HG03175 (cell line): ENCODE results near the gene PLCB3.

Experiments used
- ATAC-seq: cut with Tn5 transposase; IDR thresholded peaks from one replicate; pipeline ENCODE4 v1.9.1; 2021; ENCODE audit warnings: mild to moderate bottlenecking, moderate library complexity; ENCODE audit not compliant: unreplicated experiment

PLCB3 gene

GRCh38 chr11:64220798-64221197 lies 30.5 kb upstream of the PLCB3 start:
- no peak for ATAC-seq

- ATAC-seq = no peak
Observed at GRCh38 chr11:64222651-64223000, 28.7 kb upstream of the PLCB3 start.

GRCh38 chr11:64223001-64223651 lies 28.2 kb upstream of the PLCB3 start:
- no peak for ATAC-seq

- no peak for ATAC-seq
Observed at GRCh38 chr11:64224151-64224890, 27.0 kb upstream of the PLCB3 start.

GRCh38 chr11:64224891-64225607 lies 26.3 kb upstream of the PLCB3 start:
- no peak for ATAC-seq

GRCh38 chr11:64225608-64226506 lies 25.5 kb upstream of the PLCB3 start, which contains the start of the genes NUDT22 and TRPT1:
TSS of gene NUDT22 (plus strand) at chr11:64226274. CDS start at chr11:64226653, 379 bp downstream.
TSS of gene TRPT1 (minus strand) at chr11:64226186. CDS start at chr11:64225860, 326 bp downstream.
- ATAC-seq = peak; percentile 51

- no peak for ATAC-seq
Observed at GRCh38 chr11:64226507-64227051, 24.8 kb upstream of the PLCB3 start.

- no peak for ATAC-seq
Observed at GRCh38 chr11:64227405-64227956, 23.8 kb upstream of the PLCB3 start.

- ATAC-seq = no peak
Observed at GRCh38 chr11:64229090-64229743, 22.1 kb upstream of the PLCB3 start.

GRCh38 chr11:64229744-64230170 lies 21.6 kb upstream of the PLCB3 start:
- ATAC-seq = no peak

- peak; percentile 61 for ATAC-seq
Observed at GRCh38 chr11:64230171-64230984, 21.0 kb upstream of the PLCB3 start, which contains the start of gene DNAJC4. TSS of gene DNAJC4 (plus strand) at chr11:64230548. CDS start at chr11:64230855, 307 bp downstream.

GRCh38 chr11:64230985-64231365 lies 20.4 kb upstream of the PLCB3 start:
- no peak for ATAC-seq

GRCh38 chr11:64231546-64231945 lies 19.8 kb upstream of the PLCB3 start:
- no peak for ATAC-seq

GRCh38 chr11:64232182-64232966 lies 19.0 kb upstream of the PLCB3 start:
- no peak for ATAC-seq

GRCh38 chr11:64232967-64233315 lies 18.4 kb upstream of the PLCB3 start:
- no peak for ATAC-seq

GRCh38 chr11:64233913-64234586 lies 17.3 kb upstream of the PLCB3 start, which contains the start of gene VEGFB:
TSS of gene VEGFB (plus strand) at chr11:64234584. CDS start at chr11:64234834, 250 bp downstream.
- peak; percentile 31 for ATAC-seq

GRCh38 chr11:64234647-64235379 lies 16.5 kb upstream of the PLCB3 start:
- ATAC-seq = peak; percentile 26
